Upper lobe of left lung (tissue), 6 donors: ENCODE data around the gene ZNF221. TPM values are rescaled to one million over a fixed set of nuclear protein-coding genes. Genes with fewer than 3 reads are reported as not detected.

Experiments used
- ATAC-seq, 2 donors: fragments of 200-7000 bp; cut with Tn5 transposase; one replicate each; pipeline ENCODE4 v1.9.1; 2022; ENCODE audit warnings: mild to moderate bottlenecking in 2 of 2, moderate library complexity in 2 of 2; ENCODE audit not compliant: low FRiP score in 2 of 2
- DNase-seq, 2 donors: peaks; one replicate each; pipeline ENCODE4 v3.0.0-alpha.2; 2019 to 2020
- H3K27ac ChIP-seq, 4 donors: fragments of 200-600 bp; sonication (generic); one replicate each; pipeline ENCODE4 v1.5.1; 2016 to 2019
- H3K27me3 ChIP-seq, 4 donors: fragments of 200-600 bp; sonication (generic); one replicate each; pipeline ENCODE4 v1.5.1; 2017 to 2019
- H3K36me3 ChIP-seq, 4 donors: fragments of 200-600 bp; sonication (generic); one replicate each; pipeline ENCODE4 v1.5.1; 2016 to 2019
- H3K4me1 ChIP-seq, 4 donors: fragments of 200-600 bp; sonication (generic); one replicate each; pipeline ENCODE4 v1.5.1; 2018 to 2019
- H3K4me3 ChIP-seq, 4 donors: fragments of 200-600 bp; sonication (generic); one replicate each; pipeline ENCODE4 v1.5.1; 2017 to 2019; ENCODE audit warnings: mild to moderate bottlenecking in 2 of 4, moderate library complexity in 1 of 4
- H3K9me3 ChIP-seq, 4 donors: fragments of 200-600 bp; sonication (generic); one replicate each; pipeline ENCODE4 v1.5.1; 2018 to 2019
- EP300 ChIP-seq, 4 donors: sonication (generic); formaldehyde crosslinking; IDR thresholded peaks; one replicate each; pipeline ENCODE4 v1.5.1; 2017; ENCODE audit warnings: antibody characterized with exemption in 4 of 4, control low read depth in 2 of 4
- POLR2A ChIP-seq, 4 donors: fragments of 450-650 bp; IDR thresholded peaks; one replicate each; pipeline ENCODE4 v1.5.1; 2016 to 2017; ENCODE audit warnings: antibody characterized with exemption in 4 of 4, mild to moderate bottlenecking in 2 of 4
- POLR2AphosphoS5 ChIP-seq, 2 donors: sonication (generic); formaldehyde crosslinking; IDR thresholded peaks; one replicate each; pipeline ENCODE4 v1.5.1; 2017; ENCODE audit warnings: antibody characterized with exemption in 2 of 2
- WGBS, 2 donors: methylation state at CpG; one replicate each; pipeline ENCODE4 v1.1.5; 2017 to 2018; 5-methylcytosine and 5-hydroxymethylcytosine counted together
- total RNA-seq, 6 donors: library from RNA; depleted of rRNA in 4 of 6; stranded (reverse); fragments of >200 nt in 4 of 6; gene quantifications; one replicate each; pipeline versions ENCODE4 v1.1.0 to v1.2.1, GENCODE V29; 2016 to 2021
- TF ChIP-seq, protein P1 (sequence below), 6 experiments: fragments of 450-650 bp in 4 of 6; fragments of 200-600 bp in 2 of 6; sonication (generic) in 2 of 6; IDR thresholded peaks; one replicate each; pipeline ENCODE4 v1.5.1; 2016 to 2019; ENCODE audit warnings: antibody characterized with exemption in 6 of 6
- donor health status: DM: no; HTN: no; CAD: no; lungs with moderate emphysema.
- donor health status: DM: no; HTN: yes; CAD: no; lungs with severe emphysema.

The ZNF221 gene
- total RNA-seq, 6 donors from 2014 or later, result 1.4 to 16.8 (median 3.5) TPM

DNA sequence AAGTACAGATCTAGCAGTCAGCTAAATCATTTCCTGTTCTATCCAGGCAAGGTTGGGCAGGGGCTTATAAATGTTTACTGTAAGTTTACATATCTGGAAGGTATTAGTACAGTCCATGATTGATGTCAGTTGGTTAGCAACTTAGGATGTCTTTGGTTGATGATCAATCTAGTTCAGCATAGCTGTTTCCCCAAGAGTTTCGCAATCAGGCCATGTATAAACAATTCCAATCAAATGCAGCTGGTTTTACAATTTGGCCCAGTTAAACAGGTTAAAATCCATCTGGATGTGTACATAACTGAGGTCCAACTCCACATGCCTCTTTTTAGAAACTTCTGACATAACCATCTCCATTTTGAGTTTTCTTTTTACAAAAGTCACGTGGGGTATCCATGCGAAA, 6.9 kb downstream of the ZNF221 start:
- DNase-seq (no peak), ATAC-seq (no peak)
- Histone ChIP-seq H3K27me3 (no peaks in the 10 kb centered on the region), H3K27ac (no peak overlapping the region), H3K4me3 (no peak overlapping the region), H3K36me3 (peaks cover 0 to 16% (median 1%) of the 10 kb centered on the region in 4 donors), H3K9me3 (peaks cover 57 to 83% (median 72%) of the 10 kb centered on the region in 4 donors), H3K4me1 (no peaks in the 10 kb centered on the region)
- TF ChIP-seq POLR2A (IDR thresholded peaks at IDR 0.05), result no peak
- TF ChIP-seq POLR2AphosphoS5 (IDR thresholded peaks at IDR 0.05), result no peak
- TF ChIP-seq, protein P1, sequence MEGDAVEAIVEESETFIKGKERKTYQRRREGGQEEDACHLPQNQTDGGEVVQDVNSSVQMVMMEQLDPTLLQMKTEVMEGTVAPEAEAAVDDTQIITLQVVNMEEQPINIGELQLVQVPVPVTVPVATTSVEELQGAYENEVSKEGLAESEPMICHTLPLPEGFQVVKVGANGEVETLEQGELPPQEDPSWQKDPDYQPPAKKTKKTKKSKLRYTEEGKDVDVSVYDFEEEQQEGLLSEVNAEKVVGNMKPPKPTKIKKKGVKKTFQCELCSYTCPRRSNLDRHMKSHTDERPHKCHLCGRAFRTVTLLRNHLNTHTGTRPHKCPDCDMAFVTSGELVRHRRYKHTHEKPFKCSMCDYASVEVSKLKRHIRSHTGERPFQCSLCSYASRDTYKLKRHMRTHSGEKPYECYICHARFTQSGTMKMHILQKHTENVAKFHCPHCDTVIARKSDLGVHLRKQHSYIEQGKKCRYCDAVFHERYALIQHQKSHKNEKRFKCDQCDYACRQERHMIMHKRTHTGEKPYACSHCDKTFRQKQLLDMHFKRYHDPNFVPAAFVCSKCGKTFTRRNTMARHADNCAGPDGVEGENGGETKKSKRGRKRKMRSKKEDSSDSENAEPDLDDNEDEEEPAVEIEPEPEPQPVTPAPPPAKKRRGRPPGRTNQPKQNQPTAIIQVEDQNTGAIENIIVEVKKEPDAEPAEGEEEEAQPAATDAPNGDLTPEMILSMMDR (IDR thresholded peaks at IDR 0.05), result no peak
- TF ChIP-seq EP300 (IDR thresholded peaks at IDR 0.05), result no peak
- WGBS, 2 donors, result 97 to 99% methylated on average over 3 of the region's 3 CpGs

DNA sequence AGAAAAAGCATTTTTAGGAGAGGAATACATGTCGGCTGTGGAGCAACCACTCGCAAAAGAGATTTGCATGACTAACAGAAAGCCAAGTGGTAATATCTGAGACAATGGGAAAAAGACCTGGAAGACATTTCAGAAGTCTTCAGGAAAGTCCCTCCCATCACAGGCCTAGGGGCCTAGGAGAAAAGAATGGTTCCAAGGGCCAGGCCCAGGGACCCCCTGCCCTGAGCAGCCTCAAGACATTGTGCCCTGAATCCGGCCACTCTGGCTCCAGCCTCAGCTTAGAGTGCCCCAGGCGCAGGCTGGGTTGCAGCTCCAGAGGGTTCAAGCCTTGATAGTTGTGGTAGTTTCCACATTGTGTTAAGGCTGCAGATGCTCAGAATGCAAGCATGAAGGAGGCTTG, 9.4 kb downstream of the ZNF221 start:
- 64 to 68% methylated on average over 3 to 4 of the region's 4 CpGs for WGBS, 2 donors
- H3K36me3 ChIP-seq, result peaks cover 7 to 34% (median 13%) of the 10 kb centered on the region in 4 donors
- H3K9me3 ChIP-seq, result peaks cover 76 to 97% (median 87%) of the 10 kb centered on the region in 4 donors

DNA sequence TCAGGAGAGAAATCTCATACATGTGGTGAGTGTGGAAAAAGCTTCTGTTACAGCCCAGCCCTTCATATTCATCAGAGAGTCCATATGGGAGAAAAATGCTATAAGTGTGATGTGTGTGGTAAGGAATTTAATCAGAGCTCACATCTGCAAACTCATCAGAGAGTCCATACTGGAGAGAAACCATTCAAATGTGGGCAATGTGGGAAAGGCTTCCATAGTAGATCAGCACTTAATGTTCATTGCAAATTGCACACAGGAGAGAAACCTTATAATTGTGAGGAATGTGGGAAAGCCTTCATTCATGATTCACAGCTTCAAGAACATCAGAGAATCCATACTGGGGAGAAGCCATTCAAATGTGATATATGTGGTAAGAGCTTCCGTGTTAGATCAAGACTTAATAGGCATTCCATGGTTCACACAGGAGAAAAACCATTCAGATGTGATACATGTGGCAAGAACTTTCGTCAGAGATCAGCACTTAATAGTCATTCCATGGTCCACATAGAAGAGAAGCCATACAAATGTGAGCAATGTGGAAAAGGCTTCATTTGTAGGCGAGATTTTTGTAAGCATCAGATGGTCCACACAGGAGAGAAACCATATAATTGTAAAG, 15.2 kb downstream of the ZNF221 start:
- no peak overlapping the region for H3K27ac ChIP-seq
- no peak overlapping the region for H3K4me3 ChIP-seq
- H3K36me3 ChIP-seq, result peaks cover 19 to 77% (median 46%) of the 10 kb centered on the region in 4 donors

More for the DNA sequence above, 9.4 kb downstream of the ZNF221 start:
- Histone ChIP-seq H3K4me3 (no peak overlapping the region), H3K4me1 (no peaks in the 10 kb centered on the region), H3K27ac (no peak overlapping the region), H3K27me3 (no peaks in the 10 kb centered on the region)
- DNase-seq (no peak), ATAC-seq (no peak)
- TF ChIP-seq EP300 (IDR thresholded peaks at IDR 0.05), result no peak
- no peak for TF ChIP-seq POLR2AphosphoS5 (IDR thresholded peaks at IDR 0.05)
- TF ChIP-seq, protein P1 (IDR thresholded peaks at IDR 0.05), result no peak

DNA sequence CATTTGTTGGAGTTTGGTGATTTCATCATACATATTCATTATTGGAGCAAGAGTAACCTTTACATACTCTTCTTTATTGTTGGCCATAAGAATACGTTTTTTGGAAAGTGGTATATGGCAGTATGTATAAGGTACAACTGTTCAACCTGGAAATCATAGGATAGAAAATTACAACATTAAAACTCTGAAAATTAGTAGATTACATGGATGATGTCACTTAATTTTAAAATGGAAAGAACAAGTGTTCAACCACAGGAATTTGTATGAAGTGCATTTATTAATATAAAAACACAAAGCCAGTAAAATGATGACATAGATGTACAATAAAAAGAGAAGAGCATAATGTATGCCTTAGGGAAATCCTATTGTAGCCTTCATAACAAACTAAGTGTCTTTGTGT, 25.7 kb downstream of the ZNF221 start:
- H3K4me3 ChIP-seq, result no peak overlapping the region
- no peaks in the 10 kb centered on the region for H3K27me3 ChIP-seq
- TF ChIP-seq POLR2A (IDR thresholded peaks at IDR 0.05) (no peak), EP300 (IDR thresholded peaks at IDR 0.05) (no peak), POLR2AphosphoS5 (IDR thresholded peaks at IDR 0.05) (no peak)
- TF ChIP-seq, protein P1 (IDR thresholded peaks at IDR 0.05), result no peak
- WGBS, 2 donors, result 89 to 97% methylated on average over 1 of the region's 1 CpG
- H3K4me1 ChIP-seq, result no peaks in the 10 kb centered on the region
- H3K9me3 ChIP-seq, result peaks cover 60 to 87% (median 78%) of the 10 kb centered on the region in 4 donors
- DNase-seq (no peak), ATAC-seq (no peak)
- no peaks in the 10 kb centered on the region for H3K36me3 ChIP-seq
- H3K27ac ChIP-seq, result no peak overlapping the region

More for the DNA sequence above, 15.2 kb downstream of the ZNF221 start:
- ATAC-seq (no peak), DNase-seq (no peak)
- H3K9me3 ChIP-seq, result peaks cover 89 to 99% (median 96%) of the 10 kb centered on the region in 4 donors
- no peaks in the 10 kb centered on the region for H3K4me1 ChIP-seq
- H3K27me3 ChIP-seq, result no peaks in the 10 kb centered on the region
- WGBS, 2 donors, result 92 to 97% methylated on average over 3 of the region's 3 CpGs
- TF ChIP-seq POLR2AphosphoS5 (IDR thresholded peaks at IDR 0.05), result no peak
- TF ChIP-seq, protein P1 (IDR thresholded peaks at IDR 0.05), result no peak
- TF ChIP-seq EP300 (IDR thresholded peaks at IDR 0.05), result no peak
- TF ChIP-seq POLR2A (IDR thresholded peaks at IDR 0.05), result no peak

DNA sequence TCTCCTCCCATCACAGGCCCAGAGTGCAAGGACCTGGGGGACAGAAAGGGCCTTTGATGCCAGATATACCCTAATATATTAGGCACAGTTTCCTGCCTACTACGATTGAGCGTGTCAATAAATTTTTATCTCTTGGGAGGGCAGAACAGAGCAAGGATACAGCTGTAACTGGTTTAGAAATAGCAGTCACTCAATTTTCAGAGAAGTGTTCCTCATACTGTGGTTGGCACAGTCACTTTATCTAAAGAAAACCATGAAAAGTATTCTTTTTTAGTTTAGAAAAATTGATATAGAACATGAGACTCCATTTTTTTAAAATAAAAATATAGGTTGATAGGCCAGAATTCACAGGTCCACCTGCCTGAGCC, 32.5 kb downstream of the ZNF221 start:
- Histone ChIP-seq H3K4me1 (peaks cover 5 to 9% (median 5%) of the 10 kb centered on the region in 4 donors), H3K4me3 (peak overlapping the region in 3 of 4 donors; percentile 70 to 84 (median 77)), H3K27me3 (no peaks in the 10 kb centered on the region), H3K36me3 (peaks cover 0 to 5% (median 2%) of the 10 kb centered on the region in 4 donors), H3K9me3 (peaks cover 12 to 31% (median 22%) of the 10 kb centered on the region in 4 donors), H3K27ac (peak overlapping the region in 2 of 4 donors; percentile 78 to 89)
- 62 to 87% methylated on average over 2 of the region's 2 CpGs for WGBS, 2 donors
- DNase-seq, result no peak
- ATAC-seq, result no peak
- no peak for TF ChIP-seq EP300 (IDR thresholded peaks at IDR 0.05)
- TF ChIP-seq, protein P1 (IDR thresholded peaks at IDR 0.05), result no peak
- TF ChIP-seq POLR2A (IDR thresholded peaks at IDR 0.05), result no peak
- no peak for TF ChIP-seq POLR2AphosphoS5 (IDR thresholded peaks at IDR 0.05)
